A549 (cell line): ENCODE results near the gene HOATZ. TPM values are rescaled to one million over a fixed set of nuclear protein-coding genes. Genes with fewer than 3 reads are reported as not detected.
A peak's percentile ranks its signal among the peaks of the same experiment; 100 is the strongest.

Experiments
- ATAC-seq, 2 experiments: fragments of 200-7000 bp in 1 of 2; fragments of >200 bp in 1 of 2; cut with Nextera tagmentation in 1 of 2; cut with Tn5 transposase in 1 of 2; 3 replicates each; pipeline versions ENCODE4 v1.8.0 to v1.9.1; 2018 to 2020; ENCODE audit warnings: mild to moderate bottlenecking in 1 of 2, moderate library complexity in 1 of 2
- CTCF ChIA-PET: fragments of 300-600 bp; sonication (Branson Sonifier 250); formaldehyde crosslinking; extraction: SDS; loops from one replicate; lab custom pipeline; 2021; ENCODE audit warnings: antibody characterized with exemption, inconsistent platforms; lab: Yijun Ruan, JAX
- POLR2A ChIA-PET: fragments of 350-600 bp; formaldehyde crosslinking; extraction: SDS; loops from one replicate; lab custom pipeline; 2021; ENCODE audit warnings: antibody characterized with exemption, inconsistent platforms; lab: Yijun Ruan, JAX
- DNase-seq, 2 experiments: peaks; one replicate each; pipeline versions ENCODE4 v3.0.0 to v3.0.0-alpha.2; 2011 to 2016; ENCODE audit warnings: low read depth in 1 of 2, low spot score in 1 of 2
- FAIRE-seq: peaks from 2 replicates; lab custom pipeline; 2011; peaks lifted over from hg19 to GRCh38; lab: Jason Lieb, UNC
- H3K27ac ChIP-seq, 2 experiments: fragments of >200 bp; sonication (Bioruptor Twin); formaldehyde crosslinking; 3 replicates each; pipeline ENCODE4 v1.5.1; 2016 to 2017
- H3K4me1 ChIP-seq: fragments of >200 bp; sonication (Bioruptor Twin); formaldehyde crosslinking; 3 replicates; pipeline ENCODE4 v1.6.1; 2016
- H3K4me2 ChIP-seq: fragments of >200 bp; sonication (Bioruptor Twin); formaldehyde crosslinking; 3 replicates; pipeline ENCODE4 v1.6.1; 2016
- H3K4me3 ChIP-seq: fragments of >200 bp; sonication (Bioruptor Twin); formaldehyde crosslinking; 3 replicates; pipeline ENCODE4 v1.5.1; 2016
- H3K9me3 ChIP-seq: fragments of >200 bp; sonication (Bioruptor Twin); formaldehyde crosslinking; 3 replicates; pipeline ENCODE4 v1.6.1; 2016
- BCL3 ChIP-seq: fragments of >200 bp; sonication (Bioruptor Twin); formaldehyde crosslinking; IDR thresholded peaks from 3 replicates; pipeline ENCODE4 v1.6.1; 2016
- CBX2 ChIP-seq: fragments of 200-600 bp; sonication (generic); IDR thresholded peaks from 2 replicates; pipeline ENCODE4 v1.6.1; 2016; ENCODE audit warnings: low read depth, mild to moderate bottlenecking, borderline replicate concordance
- CEBPB ChIP-seq, 2 experiments: fragments of >200 bp in 1 of 2; sonication (Bioruptor Twin) in 1 of 2; formaldehyde crosslinking in 1 of 2; IDR thresholded peaks; 2 replicates each; pipeline ENCODE4 v1.6.1; 2012 to 2016
- CHD4 ChIP-seq: fragments of 200-600 bp; sonication (generic); IDR thresholded peaks from 2 replicates; pipeline ENCODE4 v1.6.1; 2016; ENCODE audit warnings: antibody characterized with exemption, mild to moderate bottlenecking, borderline replicate concordance
- E2F6 ChIP-seq: IDR thresholded peaks from 2 replicates; pipeline ENCODE4 v1.6.1; 2012; ENCODE audit warnings: low read depth, borderline replicate concordance
- EHF ChIP-seq: fragments of 250-450 bp; sonication (Bioruptor Pico); IDR thresholded peaks from 2 replicates; pipeline ENCODE4 v1.5.0; 2020; ENCODE audit warnings: mild to moderate bottlenecking
- EHMT2 ChIP-seq: fragments of 200-600 bp; sonication (generic); IDR thresholded peaks from 2 replicates; pipeline ENCODE4 v1.6.1; 2016; ENCODE audit warnings: antibody characterized with exemption, low read depth, mild to moderate bottlenecking, moderate library complexity
- ELK1 ChIP-seq: fragments of 150-350 bp; IDR thresholded peaks from 2 replicates; pipeline ENCODE4 v1.6.1; 2014; ENCODE audit warnings: low read depth, mild to moderate bottlenecking, low read length
- EP300 ChIP-seq, 2 experiments: fragments of >200 bp; sonication (Bioruptor Twin); formaldehyde crosslinking; IDR thresholded peaks; 2 replicates in 1 of 2; 3 replicates in 1 of 2; pipeline ENCODE4 v1.6.1; 2016 to 2017
- ESRRA ChIP-seq: fragments of 150-350 bp; IDR thresholded peaks from 2 replicates; pipeline ENCODE4 v1.6.1; 2014; ENCODE audit warnings: mild to moderate bottlenecking, low read length, borderline replicate concordance
- GATA3 ChIP-seq: IDR thresholded peaks from 2 replicates; pipeline ENCODE4 v1.6.1; 2012; ENCODE audit warnings: borderline replicate concordance
- HDAC2 ChIP-seq: fragments of 200-600 bp; sonication (generic); IDR thresholded peaks from 2 replicates; pipeline ENCODE4 v1.6.1; 2016
- HES2 ChIP-seq: fragments of >200 bp; sonication (Bioruptor Twin); formaldehyde crosslinking; IDR thresholded peaks from 2 replicates; pipeline ENCODE4 v1.6.1; 2016
- HOXA7 ChIP-seq: fragments of 250-450 bp; sonication (Bioruptor Pico); IDR thresholded peaks from 2 replicates; pipeline ENCODE4 v1.5.0; 2020; ENCODE audit warnings: mild to moderate bottlenecking, moderate library complexity
- HOXB5 ChIP-seq: fragments of 250-450 bp; sonication (Bioruptor Pico); IDR thresholded peaks from 2 replicates; pipeline ENCODE4 v1.5.0; 2020; ENCODE audit warnings: mild to moderate bottlenecking, moderate library complexity
- JUN ChIP-seq, 2 experiments: fragments of >200 bp; sonication (Bioruptor Twin); formaldehyde crosslinking; IDR thresholded peaks; 2 replicates in 1 of 2; 3 replicates in 1 of 2; pipeline ENCODE4 v1.6.1; 2016 to 2017
- MAFK ChIP-seq: fragments of 450-650 bp; IDR thresholded peaks from 2 replicates; pipeline ENCODE4 v1.6.1; 2014; ENCODE audit not compliant: partially characterized antibody
- MAX ChIP-seq: IDR thresholded peaks from 2 replicates; pipeline ENCODE4 v1.6.1; 2012
- MAZ ChIP-seq: fragments of 150-350 bp; IDR thresholded peaks from 2 replicates; pipeline ENCODE4 v1.6.1; 2014; ENCODE audit warnings: antibody characterized with exemption, low read depth, low read length, borderline replicate concordance
- NR3C1 ChIP-seq: fragments of >200 bp; sonication (Bioruptor Twin); formaldehyde crosslinking; IDR thresholded peaks from 3 replicates; pipeline ENCODE4 v1.6.1; 2017
- PBX3 ChIP-seq: IDR thresholded peaks from 2 replicates; pipeline ENCODE4 v1.6.1; 2012
- PHF8 ChIP-seq: fragments of 200-600 bp; sonication (generic); IDR thresholded peaks from 2 replicates; pipeline ENCODE4 v1.6.1; 2016; ENCODE audit warnings: low read depth, mild to moderate bottlenecking, antibody characterized with exemption, moderate library complexity, borderline replicate concordance
- RAD21 ChIP-seq, 2 experiments: fragments of >200 bp in 1 of 2; sonication (Bioruptor Twin) in 1 of 2; formaldehyde crosslinking in 1 of 2; IDR thresholded peaks in 1 of 2; conservative IDR thresholded peaks in 1 of 2; 2 replicates in 1 of 2; 3 replicates in 1 of 2; pipeline ENCODE4 v1.6.1; 2012 to 2018; ENCODE audit warnings: inconsistent platforms in 1 of 2
- RARB ChIP-seq: fragments of 250-450 bp; sonication (Bioruptor Pico); IDR thresholded peaks from 2 replicates; pipeline ENCODE4 v1.8.0; 2021; ENCODE audit warnings: mild to moderate bottlenecking, moderate library complexity
- REST ChIP-seq: fragments of 200-600 bp; sonication (generic); IDR thresholded peaks from 2 replicates; pipeline ENCODE4 v1.6.1; 2016; ENCODE audit warnings: antibody characterized with exemption, mild to moderate bottlenecking, moderate library complexity
- RFX5 ChIP-seq: fragments of 450-650 bp; IDR thresholded peaks from 2 replicates; pipeline ENCODE4 v1.7.1; 2014; ENCODE audit warnings: antibody characterized with exemption, mild to moderate bottlenecking, moderate library complexity
- SREBF2 ChIP-seq: fragments of 450-650 bp; IDR thresholded peaks from 2 replicates; pipeline ENCODE4 v1.6.1; 2014; ENCODE audit warnings: mild to moderate bottlenecking, moderate library complexity
- TP53 ChIP-seq: fragments of 250-450 bp; sonication (Bioruptor Pico); IDR thresholded peaks from 2 replicates; pipeline ENCODE4 v1.5.0; 2021; ENCODE audit warnings: mild to moderate bottlenecking, moderate library complexity
- ZC3H11A ChIP-seq: fragments of 450-650 bp; IDR thresholded peaks from 2 replicates; pipeline ENCODE4 v1.6.1; 2014; ENCODE audit warnings: antibody characterized with exemption, mild to moderate bottlenecking
- ZFP36 ChIP-seq: fragments of 450-650 bp; IDR thresholded peaks from 2 replicates; pipeline ENCODE4 v1.6.1; 2014; ENCODE audit warnings: borderline replicate concordance; ENCODE audit not compliant: partially characterized antibody
- ZNF302 ChIP-seq: fragments of 250-450 bp; sonication (Bioruptor Pico); IDR thresholded peaks from 2 replicates; pipeline ENCODE4 v1.9.0; 2021; ENCODE audit warnings: inconsistent platforms, mild to moderate bottlenecking, moderate library complexity
- ZSCAN20 ChIP-seq: fragments of 250-450 bp; sonication (Bioruptor Pico); IDR thresholded peaks from 2 replicates; pipeline ENCODE4 v1.8.0; 2022; ENCODE audit warnings: mild to moderate bottlenecking, moderate library complexity
- WGBS: methylation state at CpG from one replicate; pipeline ENCODE4 v1.1.6; 2017; ENCODE audit errors: missing lambda C conversion rate; 5-methylcytosine and 5-hydroxymethylcytosine counted together
- polyA plus RNA-seq, 4 experiments: library from polyadenylated mRNA; depleted of rRNA in 3 of 4; stranded (reverse); fragments of >200 nt; fragmentation: RNase III in 1 of 4; extraction: RNeasy Plus Mini Kit Qiagen cat#74134 plus additional on column Dnase treatment in 1 of 4; gene quantifications; 2 replicates in 3 of 4; 3 replicates in 1 of 4; pipeline ENCODE4 v1.2.3, GENCODE V29; 2011 to 2017

The HOATZ gene
- polyA plus RNA-seq, 2 of the 4 experiments (the other 2 are of a cell fraction), result not detected

- CTCF ChIA-PET, result interaction anchor here (0.9 to 1.6 kb wide), 5 partner anchors 12 to 254 kb away, joined by 3 to 6 read pairs (median 3); no protein-coding TSS in a partner anchor
- Histone ChIP-seq H3K4me3 (peak within 1 kb of the TSS; percentile 83), H3K27ac (peak within 1 kb of the TSS; percentile 87 to 99), H3K4me2 (peak within 1 kb of the TSS; percentile 83), H3K4me1 (peaks cover 7% of the 10 kb centered on the region), H3K9me3 (no peaks in the 10 kb centered on the region)
- FAIRE-seq, result no peak
- POLR2A ChIA-PET, result interaction anchor here (0.7 to 2.1 kb wide), 2 partner anchors 19 to 255 kb away, joined by 3 to 6 read pairs; no protein-coding TSS in a partner anchor
- WGBS, result 28% methylated on average over 11 of the region's 90 CpGs
- peak; percentile 16 to 31 for DNase-seq
- ATAC-seq, result peak; percentile 78 to 84
- TF ChIP-seq MAZ, result no peak
- no peak for TF ChIP-seq HOXA7 (CRISPR knock-in tag)
- peak in 1 of 2 experiments; percentile 43; a peak in 2 of 5 replicates for TF ChIP-seq JUN (IDR thresholded peaks at IDR 0.05)
- TF ChIP-seq HOXB5 (CRISPR knock-in tag), result no peak
- no peak for TF ChIP-seq SREBF2
- TF ChIP-seq GATA3, result no peak
- no peak for TF ChIP-seq EHMT2
- no peak for TF ChIP-seq CBX2
- TF ChIP-seq HDAC2, result no peak
- TF ChIP-seq NR3C1, result no peak
- TF ChIP-seq E2F6, result peak; percentile 83
- TF ChIP-seq TP53 (CRISPR knock-in tag), result no peak
- no peak for TF ChIP-seq ZC3H11A
- no peak for TF ChIP-seq HES2
- TF ChIP-seq RARB (CRISPR knock-in tag), result no peak
- TF ChIP-seq ZSCAN20 (CRISPR knock-in tag), result no peak
- TF ChIP-seq ELK1, result no peak
- TF ChIP-seq EP300 (IDR thresholded peaks at IDR 0.05), result no peak
- TF ChIP-seq RAD21 (conservative IDR thresholded peaks at IDR 0.05 in 1 of 2, IDR thresholded peaks at IDR 0.05 in 1 of 2), result 0 out of 5 replicates have a peak, but pooled peaks of 1 of the 2 experiments have one; percentile 10
- no peak for TF ChIP-seq EHF (CRISPR knock-in tag)
- TF ChIP-seq REST, result no peak
- TF ChIP-seq CEBPB (IDR thresholded peaks at IDR 0.05), result no peak
- TF ChIP-seq RFX5, result no peak
- no peak for TF ChIP-seq ZNF302 (CRISPR knock-in tag)
- no peak for TF ChIP-seq MAFK
- TF ChIP-seq ESRRA, result no peak
- TF ChIP-seq PHF8, result no peak
- TF ChIP-seq ZFP36, result no peak
- TF ChIP-seq BCL3, result no peak
- peak; percentile 76; the same call in 1 of the 2 replicates for TF ChIP-seq MAX
- no peak for TF ChIP-seq CHD4
- no peak for TF ChIP-seq PBX3
Measured at GRCh38 chr11:111512296-111513239, 2.0 kb upstream of the HOATZ start, which contains the start of gene BTG4. BTG4 (minus strand) TSS chr11:111512386; CDS start chr11:111498776, 13,610 bp downstream.
